SHP77 (cell line): ENCODE measurements around the gene ENPP5.
"Not testable (repeated sequence)": the region's sequence is repeated elsewhere in the genome, so short reads cannot be mapped to it uniquely, and the experiment has no call there.

Experiments used
- DNase-seq, 2 experiments: peaks; one replicate each; lab custom pipeline; 2025; lab: John Stamatoyannopoulos, UW

ENPP5 gene

GRCh38 chr6:46175446-46175845 lies 4.7 kb upstream of the ENPP5 start:
- no peak for DNase-seq

DNA sequence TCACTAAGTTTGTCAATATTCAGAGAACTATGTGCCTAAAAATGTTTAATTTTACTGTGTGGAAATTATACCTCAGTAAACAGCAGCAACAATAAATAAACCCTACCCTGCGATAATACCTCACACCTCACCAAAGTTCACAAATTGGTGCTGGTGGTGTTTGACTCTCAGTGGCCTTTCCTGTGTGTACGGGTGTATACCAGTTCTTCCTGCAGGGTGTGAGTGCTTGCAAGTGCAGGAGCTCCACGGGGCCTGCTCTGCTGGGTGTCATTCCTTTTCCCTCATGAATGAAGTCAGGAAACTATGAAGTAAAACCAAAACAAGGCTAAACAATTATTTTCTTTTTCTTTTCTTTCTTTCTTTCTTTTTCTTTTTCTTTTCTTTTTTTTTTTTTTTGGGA lies 4.1 kb upstream of the ENPP5 start:
- DNase-seq = no peak

- no peak for DNase-seq
Observed at GRCh38 chr6:46172176-46172575, 1.4 kb upstream of the ENPP5 start.

GRCh38 chr6:46160102-46160501 lies 10.7 kb downstream of the ENPP5 start:
- no peak for DNase-seq

DNA sequence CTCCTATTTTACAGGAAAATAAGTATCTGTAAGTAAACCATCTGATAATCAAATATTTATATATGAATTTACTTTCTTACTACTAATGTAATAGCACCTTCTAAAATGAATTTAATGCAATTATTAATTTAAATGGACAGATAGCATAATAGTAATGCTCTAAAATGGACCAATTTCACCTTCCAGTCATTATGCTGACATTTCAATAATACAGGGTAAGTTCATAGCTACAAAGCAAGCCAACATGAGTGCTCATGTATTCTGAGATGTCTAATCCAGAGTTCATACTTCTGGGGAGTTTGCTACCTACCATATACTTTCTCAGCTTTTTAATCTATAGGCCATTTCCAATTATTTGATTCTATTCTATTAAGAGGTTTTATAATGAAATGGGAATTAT lies 11.6 kb downstream of the ENPP5 start:
- DNase-seq = no peak

- no peak for DNase-seq
Observed at GRCh38 chr6:46156701-46157100, 14.1 kb downstream of the ENPP5 start.

GRCh38 chr6:46149066-46149465 lies 21.7 kb downstream of the ENPP5 start:
- not testable (repeated sequence) for DNase-seq

GRCh38 chr6:46144270-46144669 lies 26.5 kb downstream of the ENPP5 start:
- no peak for DNase-seq

DNA sequence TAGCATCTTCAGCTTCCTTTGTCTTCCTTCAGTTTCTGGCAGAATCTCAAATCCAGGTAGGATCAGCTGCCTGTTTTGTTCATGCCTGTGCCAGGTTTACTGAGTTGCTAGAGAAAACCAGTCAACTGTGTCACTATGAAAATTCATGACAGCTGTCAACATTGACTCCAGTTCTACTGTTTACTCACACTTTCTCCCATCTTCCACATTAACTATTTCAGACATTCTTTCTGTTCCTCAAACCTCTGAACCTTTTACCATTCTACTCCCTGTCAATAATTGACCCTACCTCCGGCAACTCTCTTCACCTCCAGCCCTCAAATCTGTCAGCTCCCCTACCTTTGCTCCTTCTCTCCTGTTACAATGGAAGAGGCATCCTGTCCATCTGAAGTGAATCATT lies 32.5 kb downstream of the ENPP5 start:
- no peak for DNase-seq

DNA sequence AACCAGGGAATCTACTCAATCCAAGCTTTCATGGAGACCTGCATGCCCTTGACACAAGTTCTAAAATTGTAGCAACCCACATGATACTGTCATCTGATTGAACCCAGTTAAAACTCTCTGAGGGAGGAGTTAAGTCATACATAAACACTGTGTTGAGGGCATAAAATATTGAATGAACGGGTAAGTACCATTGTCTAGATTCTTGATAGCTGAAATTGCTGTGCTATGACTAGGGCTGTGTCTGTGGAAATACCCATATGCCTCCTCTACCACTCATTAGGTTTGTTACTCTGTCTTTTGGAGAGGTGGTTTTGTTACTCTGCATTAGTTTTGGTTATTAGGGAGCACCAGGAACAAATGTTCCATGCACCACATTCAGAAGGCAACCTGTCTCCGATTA lies 33.4 kb downstream of the ENPP5 start:
- DNase-seq = no peak

DNA sequence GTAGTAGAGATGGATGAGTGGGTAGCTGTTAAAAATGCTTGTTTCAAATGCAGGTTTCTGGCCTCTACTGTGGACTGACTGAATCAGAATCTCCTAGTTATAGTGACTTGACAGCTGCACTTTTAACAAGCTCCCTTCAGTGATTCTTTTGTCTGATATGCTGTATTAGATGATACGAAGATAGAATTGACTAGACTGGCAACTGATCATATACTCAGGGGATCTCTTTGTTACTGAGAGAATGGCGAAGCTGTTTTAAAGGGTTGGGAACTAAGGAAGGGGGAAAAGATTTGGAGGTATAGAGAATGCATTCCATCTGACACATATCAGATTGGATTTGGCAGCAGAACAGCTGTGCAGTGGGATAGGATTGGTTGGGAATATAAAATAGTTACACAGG lies 33.9 kb downstream of the ENPP5 start:
- no peak for DNase-seq

DNA sequence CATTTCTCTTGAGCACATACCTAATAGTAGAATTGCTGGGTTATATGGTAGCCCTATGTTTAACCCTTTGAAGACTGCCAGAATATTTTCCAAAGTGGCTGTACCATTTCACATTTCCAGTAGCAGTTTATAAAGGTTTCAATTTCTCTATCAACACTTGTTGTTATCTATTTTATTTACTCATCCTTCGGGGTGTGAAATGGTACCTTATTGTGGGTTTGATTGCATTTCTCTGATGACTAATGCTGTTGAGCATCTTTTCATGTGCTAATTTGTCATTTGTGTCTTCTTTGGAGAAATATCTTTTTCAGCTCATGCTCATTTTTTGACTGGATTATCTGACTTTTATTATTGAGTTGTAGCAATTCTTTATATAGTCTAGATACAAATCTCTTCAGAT lies 35.6 kb downstream of the ENPP5 start:
- no peak for DNase-seq

GRCh38 chr6:46134216-46134615 lies 36.6 kb downstream of the ENPP5 start:
- DNase-seq = no peak

- DNase-seq = not testable (repeated sequence)
Observed at GRCh38 chr6:46131291-46131690, 39.5 kb downstream of the ENPP5 start.

DNA sequence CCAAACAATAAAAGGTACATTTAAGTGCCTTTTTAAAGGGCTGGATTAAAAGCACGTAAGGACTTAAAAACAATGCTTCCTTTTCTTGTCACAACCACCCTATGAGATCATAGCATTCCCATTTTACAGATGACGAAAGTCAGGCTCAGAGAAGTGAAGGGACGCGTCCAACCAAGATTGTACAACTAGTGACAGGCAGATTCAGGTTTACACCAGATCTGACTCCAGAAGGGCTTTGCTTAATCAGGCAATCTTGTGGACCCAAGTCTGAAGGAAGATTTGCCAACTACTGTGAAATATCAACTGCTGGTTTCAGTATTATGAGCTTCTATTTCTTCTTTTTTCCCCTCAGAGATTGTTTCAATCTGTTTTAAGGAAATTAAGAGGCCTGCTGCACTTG lies 40.1 kb downstream of the ENPP5 start:
- DNase-seq = no peak

DNA sequence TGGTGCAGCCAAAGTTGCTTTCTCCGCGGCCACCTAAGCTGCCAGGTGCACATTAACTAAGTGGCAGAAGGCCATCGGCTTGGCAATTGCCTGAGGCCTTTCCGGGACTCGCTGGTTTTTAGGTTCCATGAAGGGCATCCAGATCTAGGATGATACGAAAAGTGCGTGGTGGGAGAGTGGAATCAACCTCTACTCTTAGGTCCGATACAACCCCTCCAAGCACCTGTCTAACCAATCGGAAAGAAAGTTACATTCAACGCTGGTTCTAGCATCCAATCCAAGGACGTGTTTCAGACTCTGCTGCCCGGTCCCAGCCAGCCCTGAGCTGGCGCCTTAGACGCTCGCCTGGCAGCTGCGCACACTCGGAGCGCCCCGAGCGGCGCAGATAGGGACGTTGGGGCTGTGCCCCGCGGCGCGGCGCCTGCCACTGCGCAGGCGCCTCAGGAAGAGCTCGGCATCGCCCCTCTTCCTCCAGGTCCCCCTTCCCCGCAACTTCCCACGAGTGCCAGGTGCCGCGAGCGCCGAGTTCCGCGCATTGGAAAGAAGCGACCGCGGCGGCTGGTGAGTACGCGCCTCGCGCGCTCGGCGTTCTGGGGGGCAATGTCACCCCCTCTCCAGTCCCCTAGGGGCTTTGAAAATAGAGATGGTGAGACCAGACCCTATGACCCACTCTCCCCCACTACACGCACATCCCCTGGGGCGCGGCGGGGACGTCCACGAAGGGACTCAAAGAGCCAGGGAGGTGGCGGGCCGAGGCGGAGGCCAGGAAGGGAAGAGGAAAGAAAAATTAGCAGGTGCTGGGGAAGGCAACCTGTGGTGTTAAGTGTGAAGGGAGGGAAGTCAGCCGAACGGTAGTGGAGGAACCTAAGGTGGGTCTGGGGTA lies 40.9 kb downstream of the ENPP5 start, which contains the start of gene ENPP4:
Gene ENPP4 (plus strand): TSS at position 361 of the 883 bp plus-strand sequence. CDS start 9,595 bp downstream, outside the sequence.
- DNase-seq = peak; percentile 90 to 91

DNA sequence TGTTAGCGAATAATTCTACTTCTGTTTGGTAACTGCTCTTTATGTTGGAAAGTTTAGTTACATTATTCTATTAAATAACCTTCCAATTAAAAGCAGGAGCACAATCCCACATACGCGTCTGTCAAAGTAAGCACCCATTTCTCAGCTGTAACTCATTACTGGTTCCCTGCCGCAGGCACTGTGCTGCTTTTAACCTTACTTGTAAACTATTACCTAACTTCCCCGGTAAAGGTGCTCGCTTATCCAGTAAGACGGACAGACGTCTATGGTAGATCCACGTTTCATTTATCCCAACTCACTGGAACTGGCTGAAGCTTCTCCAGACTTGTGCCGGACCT lies 41.5 kb downstream of the ENPP5 start:
- no peak for DNase-seq

DNA sequence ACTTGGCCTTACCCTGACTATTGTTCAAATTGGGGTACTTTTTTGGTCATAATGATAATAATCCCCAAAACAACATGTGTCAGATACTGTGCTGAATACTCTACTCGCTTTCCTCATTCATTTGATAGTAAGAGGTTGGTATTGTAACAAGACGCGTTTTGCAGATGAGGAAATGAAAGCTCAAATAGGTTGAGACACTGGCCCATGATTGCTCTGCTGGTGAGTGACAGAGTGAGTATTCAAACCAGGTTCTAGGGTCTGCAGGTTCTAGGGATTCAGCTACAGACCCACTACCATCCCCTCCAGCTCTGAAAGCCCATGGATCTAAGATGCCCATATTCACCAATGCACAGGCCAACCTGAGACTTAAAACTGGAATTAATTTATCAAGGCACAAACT lies 42.3 kb downstream of the ENPP5 start:
- DNase-seq = no peak

DNA sequence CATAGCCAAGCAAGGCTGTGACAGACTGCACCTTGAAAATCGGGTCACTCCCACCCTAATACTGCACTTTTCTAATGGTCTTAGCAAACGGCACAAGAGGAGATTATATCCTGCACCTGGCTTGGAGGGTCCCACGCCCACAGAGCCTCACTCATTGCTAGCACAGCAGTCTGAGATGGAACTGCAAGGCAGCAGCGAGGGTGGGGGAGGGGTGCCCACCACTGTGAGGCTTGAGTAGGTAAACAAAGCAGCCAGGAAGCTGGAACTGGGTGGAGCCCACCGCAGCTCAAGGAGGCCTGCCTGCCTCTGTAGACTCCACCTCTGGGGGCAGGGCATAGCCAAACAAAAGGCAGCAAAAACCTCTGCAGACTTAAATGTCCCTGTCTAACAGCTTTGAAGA lies 51.1 kb downstream of the ENPP5 start:
- DNase-seq = not testable (repeated sequence)

- DNase-seq = no peak
Observed at GRCh38 chr6:46118836-46119235, 51.9 kb downstream of the ENPP5 start.

DNA sequence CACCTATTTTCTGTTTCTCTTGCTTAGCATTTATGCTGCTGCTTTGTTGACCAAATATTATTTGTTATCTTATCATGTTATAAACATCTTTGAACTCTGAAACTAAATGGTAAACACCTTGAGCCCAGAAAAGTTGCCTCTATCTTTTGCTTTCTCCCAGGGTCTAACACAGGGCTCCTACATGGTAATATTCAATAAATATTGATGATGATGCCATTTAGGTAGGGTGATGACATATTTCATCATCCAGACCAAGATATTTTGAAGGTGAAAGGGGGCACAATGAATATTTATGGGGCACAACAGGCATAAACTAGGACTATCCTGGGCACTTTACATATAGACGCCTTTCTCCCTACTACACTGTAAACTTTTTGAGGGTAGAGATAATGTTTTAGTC lies 52.6 kb downstream of the ENPP5 start:
- DNase-seq = no peak

- no peak for DNase-seq
Observed at GRCh38 chr6:46116289-46116688, 54.5 kb downstream of the ENPP5 start.

GRCh38 chr6:46115634-46116033 lies 55.1 kb downstream of the ENPP5 start:
- DNase-seq = no peak

DNA sequence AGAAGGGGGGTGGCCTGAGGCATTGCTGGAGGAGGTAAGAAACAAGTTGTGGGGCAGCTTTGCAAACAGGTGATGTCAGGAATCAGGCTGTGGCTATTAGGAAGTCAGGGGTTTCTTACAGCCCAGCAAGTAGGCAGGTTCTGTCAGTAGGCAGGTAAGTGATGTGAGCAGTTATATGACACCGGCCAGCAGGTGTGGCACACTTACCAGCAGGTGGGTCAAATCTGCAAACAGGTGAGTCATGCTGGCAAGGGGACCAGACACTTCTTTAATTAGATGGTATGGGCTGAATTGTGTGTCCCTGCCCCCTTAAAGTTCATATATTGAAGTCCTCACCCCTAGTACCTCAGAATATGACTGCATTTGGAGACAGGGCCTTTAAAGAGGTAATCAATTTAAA lies 57.4 kb downstream of the ENPP5 start:
- no peak for DNase-seq
